ENCODE results near the gene TMPRSS11A. TPM values are rescaled to one million over a fixed set of nuclear protein-coding genes. Genes with fewer than 3 reads are reported as not detected.

Gene TMPRSS11A
- total RNA-seq, 4 donors from 2014 or later = not detected

DNA sequence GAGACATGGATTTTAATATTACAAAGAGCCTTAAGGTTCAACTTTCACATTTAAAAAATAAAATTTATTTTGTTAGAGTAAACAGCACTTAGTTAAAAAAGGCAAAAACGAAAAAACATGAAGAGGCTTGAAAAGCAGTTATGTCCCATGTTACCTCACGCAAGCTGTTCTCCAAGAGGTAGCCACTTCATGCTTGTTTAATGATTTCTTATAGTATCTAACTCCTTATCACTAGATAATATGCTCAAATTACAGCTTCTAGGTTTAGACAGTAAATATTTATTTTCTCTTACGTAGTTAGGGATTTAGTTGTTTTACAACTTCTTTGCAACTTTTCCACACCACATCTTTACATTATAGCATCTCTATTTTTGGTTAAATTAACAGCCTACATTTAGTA is 51.7 kb downstream of the TMPRSS11A start:
- Histone ChIP-seq H3K4me1 (no peaks in the 10 kb centered on the region), H3K36me3 (no peaks in the 10 kb centered on the region), H3K4me3 (no peak overlapping the region), H3K27ac (no peak overlapping the region), H3K27me3 (no peaks in the 10 kb centered on the region), H3K9me3 (no peaks in the 10 kb centered on the region)
- no peak for TF ChIP-seq POLR2A (IDR thresholded peaks at IDR 0.05)
- no peak for TF ChIP-seq EP300 (IDR thresholded peaks at IDR 0.05; ENCODE audit: low read depth)
- TF ChIP-seq, protein P1, sequence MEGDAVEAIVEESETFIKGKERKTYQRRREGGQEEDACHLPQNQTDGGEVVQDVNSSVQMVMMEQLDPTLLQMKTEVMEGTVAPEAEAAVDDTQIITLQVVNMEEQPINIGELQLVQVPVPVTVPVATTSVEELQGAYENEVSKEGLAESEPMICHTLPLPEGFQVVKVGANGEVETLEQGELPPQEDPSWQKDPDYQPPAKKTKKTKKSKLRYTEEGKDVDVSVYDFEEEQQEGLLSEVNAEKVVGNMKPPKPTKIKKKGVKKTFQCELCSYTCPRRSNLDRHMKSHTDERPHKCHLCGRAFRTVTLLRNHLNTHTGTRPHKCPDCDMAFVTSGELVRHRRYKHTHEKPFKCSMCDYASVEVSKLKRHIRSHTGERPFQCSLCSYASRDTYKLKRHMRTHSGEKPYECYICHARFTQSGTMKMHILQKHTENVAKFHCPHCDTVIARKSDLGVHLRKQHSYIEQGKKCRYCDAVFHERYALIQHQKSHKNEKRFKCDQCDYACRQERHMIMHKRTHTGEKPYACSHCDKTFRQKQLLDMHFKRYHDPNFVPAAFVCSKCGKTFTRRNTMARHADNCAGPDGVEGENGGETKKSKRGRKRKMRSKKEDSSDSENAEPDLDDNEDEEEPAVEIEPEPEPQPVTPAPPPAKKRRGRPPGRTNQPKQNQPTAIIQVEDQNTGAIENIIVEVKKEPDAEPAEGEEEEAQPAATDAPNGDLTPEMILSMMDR (IDR thresholded peaks at IDR 0.05) = no peak
- no peak for TF ChIP-seq POLR2AphosphoS5 (IDR thresholded peaks at IDR 0.05)
- intact Hi-C loops (cut with DNase I; ENCODE audit: low total_unique reads) = no loop called here
- WGBS, 2 donors (ENCODE audit: low coverage in 1 of 2) = 53 to 59% methylated on average over 3 of the region's 3 CpGs
- in situ Hi-C loops (cut with MboI; ENCODE audit: low pct_ligation_motif_present in 1 of 4, low pct_unique_long_range_greater_than_20kb in 1 of 4, low sequenced_read_pairs in 3 of 4) = loop anchor here in 1 of 4 donors (25.0 kb wide), 1 partner anchor 349 kb away; the partner anchor contains the start of gene STAP1
- DNase-seq = no peak

DNA sequence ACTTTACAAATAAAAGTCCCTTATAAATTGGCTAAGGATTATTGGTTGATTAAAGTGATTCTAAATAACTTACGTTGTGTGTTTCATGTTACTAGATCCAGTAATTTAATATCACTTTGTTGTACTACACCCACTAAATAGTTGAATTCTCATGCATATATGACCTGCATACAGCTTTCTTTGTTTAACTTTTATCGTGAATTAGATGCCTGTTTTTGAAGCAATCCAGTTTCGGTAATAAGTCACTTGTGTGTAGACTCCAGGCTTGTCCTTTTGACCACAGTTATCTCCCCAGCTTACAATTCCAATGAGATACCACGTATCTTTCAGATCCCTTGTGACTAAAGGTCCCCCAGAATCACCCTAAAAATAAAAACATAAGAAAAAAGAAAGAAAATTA is 52.2 kb downstream of the TMPRSS11A start:
- WGBS, 2 donors (ENCODE audit: low coverage in 1 of 2) = 60 to 64% methylated on average over 4 of the region's 4 CpGs
- H3K27me3 ChIP-seq = no peaks in the 10 kb centered on the region
- DNase-seq = no peak
- no peaks in the 10 kb centered on the region for H3K9me3 ChIP-seq
- H3K27ac ChIP-seq = no peak overlapping the region
- intact Hi-C loops (cut with DNase I; ENCODE audit: low total_unique reads) (no loop called here), in situ Hi-C loops (cut with MboI; ENCODE audit: low pct_ligation_motif_present in 1 of 4, low pct_unique_long_range_greater_than_20kb in 1 of 4, low sequenced_read_pairs in 3 of 4) (loop anchor here in 1 of 4 donors (25.0 kb wide), 1 partner anchor 349 kb away; the partner anchor contains the start of gene STAP1)
- no peak overlapping the region for H3K4me3 ChIP-seq
- H3K36me3 ChIP-seq = no peaks in the 10 kb centered on the region
- no peaks in the 10 kb centered on the region for H3K4me1 ChIP-seq
- no peak for TF ChIP-seq POLR2A (IDR thresholded peaks at IDR 0.05)
- TF ChIP-seq POLR2AphosphoS5 (IDR thresholded peaks at IDR 0.05) = no peak
- TF ChIP-seq, protein P1 (IDR thresholded peaks at IDR 0.05) = no peak
- TF ChIP-seq EP300 (IDR thresholded peaks at IDR 0.05; ENCODE audit: low read depth) = no peak

DNA sequence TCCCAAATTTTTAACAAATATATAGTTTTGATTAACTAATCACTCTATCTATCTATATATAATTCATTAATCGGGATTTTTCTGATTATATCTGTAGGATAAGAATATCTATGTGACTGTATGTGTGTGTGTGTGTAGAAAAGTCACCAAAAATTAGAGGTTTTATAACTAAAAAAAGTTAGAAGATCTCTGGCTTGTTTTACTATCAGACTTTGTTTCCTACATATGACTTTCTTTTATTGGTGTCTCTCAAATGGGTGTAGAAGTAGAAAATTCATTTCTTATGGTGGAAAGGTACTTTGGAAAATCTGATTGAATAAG is 52.7 kb downstream of the TMPRSS11A start:
- Histone ChIP-seq H3K27ac (no peak overlapping the region), H3K4me3 (no peak overlapping the region), H3K9me3 (no peaks in the 10 kb centered on the region), H3K36me3 (no peaks in the 10 kb centered on the region), H3K4me1 (no peaks in the 10 kb centered on the region), H3K27me3 (no peaks in the 10 kb centered on the region)
- 8 to 10% methylated on average over 1 of the region's 1 CpG for WGBS, 2 donors (ENCODE audit: low coverage in 1 of 2)
- intact Hi-C loops (cut with DNase I; ENCODE audit: low total_unique reads) (no loop called here), in situ Hi-C loops (cut with MboI; ENCODE audit: low pct_ligation_motif_present in 1 of 4, low pct_unique_long_range_greater_than_20kb in 1 of 4, low sequenced_read_pairs in 3 of 4) (loop anchor here in 1 of 4 donors (25.0 kb wide), 1 partner anchor 348 kb away; the partner anchor contains the start of gene STAP1)
- TF ChIP-seq EP300 (IDR thresholded peaks at IDR 0.05; ENCODE audit: low read depth) = no peak
- TF ChIP-seq POLR2AphosphoS5 (IDR thresholded peaks at IDR 0.05) = no peak
- TF ChIP-seq, protein P1 (IDR thresholded peaks at IDR 0.05) = no peak
- no peak for TF ChIP-seq POLR2A (IDR thresholded peaks at IDR 0.05)
- DNase-seq = no peak

DNA sequence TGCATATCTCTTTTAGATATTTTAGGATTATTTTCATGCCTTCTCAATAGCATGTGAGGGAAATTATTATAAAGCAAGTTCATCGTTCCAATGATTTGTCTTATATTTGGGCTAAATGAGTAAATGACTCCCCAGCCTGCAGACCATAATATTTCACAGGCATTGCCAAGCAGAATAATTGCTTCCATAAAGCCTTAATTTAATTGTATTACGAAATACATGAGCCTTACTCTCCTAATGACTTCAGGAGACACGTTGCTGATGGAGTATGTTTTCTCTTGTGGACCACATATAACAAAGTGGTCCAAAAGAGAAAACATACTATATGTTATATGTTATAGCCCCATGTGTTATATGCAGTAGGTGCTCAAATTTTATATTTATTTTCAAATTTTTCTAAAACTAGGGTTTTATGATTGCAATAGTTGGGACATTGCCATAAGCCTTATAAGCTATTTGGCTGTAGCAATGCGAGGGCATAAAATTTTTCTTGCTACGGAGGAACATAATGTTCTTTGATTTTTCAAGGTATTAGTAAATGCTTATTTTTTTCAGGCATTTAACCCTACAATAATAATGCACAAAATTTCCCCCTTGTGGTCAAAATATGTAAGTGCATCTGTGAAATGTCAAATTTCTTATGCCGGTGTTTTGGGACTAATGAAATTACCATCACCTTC is 53.2 kb downstream of the TMPRSS11A start:
- Histone ChIP-seq H3K9me3 (no peaks in the 10 kb centered on the region), H3K4me3 (no peak overlapping the region), H3K36me3 (no peaks in the 10 kb centered on the region), H3K4me1 (no peaks in the 10 kb centered on the region), H3K27ac (no peak overlapping the region), H3K27me3 (no peaks in the 10 kb centered on the region)
- TF ChIP-seq EP300 (IDR thresholded peaks at IDR 0.05; ENCODE audit: low read depth) (no peak), POLR2A (IDR thresholded peaks at IDR 0.05) (no peak), POLR2AphosphoS5 (IDR thresholded peaks at IDR 0.05) (no peak)
- TF ChIP-seq, protein P1 (IDR thresholded peaks at IDR 0.05) = peak; percentile 29 to 67 (median 50)
- WGBS, 2 donors (ENCODE audit: low coverage in 1 of 2) = 40 to 46% methylated on average over 6 of the region's 6 CpGs
- intact Hi-C loops (cut with DNase I; ENCODE audit: low total_unique reads) (no loop called here), in situ Hi-C loops (cut with MboI; ENCODE audit: low pct_ligation_motif_present in 1 of 4, low pct_unique_long_range_greater_than_20kb in 1 of 4, low sequenced_read_pairs in 3 of 4) (loop anchor here in 1 of 4 donors (25.0 kb wide), 1 partner anchor 348 kb away; the partner anchor contains the start of gene STAP1)
- DNase-seq = no peak
